Fibroblast of upper back skin (primary cell): Measurements from ENCODE around the gene SH3GL2.

Experiments
- DNase-seq: peaks from one replicate; pipeline ENCODE4 v3.0.0-alpha.2; 2013

SH3GL2 gene

GRCh38 chr9:17824191-17824590 lies 245.3 kb downstream of the SH3GL2 start:
- peak; percentile 27 for DNase-seq

- DNase-seq: no peak
Measured at GRCh38 chr9:17824616-17825264, 245.9 kb downstream of the SH3GL2 start.

GRCh38 chr9:17825265-17825659 lies 246.4 kb downstream of the SH3GL2 start:
- DNase-seq: no peak

- DNase-seq: no peak
Measured at GRCh38 chr9:17829064-17829463, 250.2 kb downstream of the SH3GL2 start.

- DNase-seq: no peak
Measured at GRCh38 chr9:17829812-17830385, 251.0 kb downstream of the SH3GL2 start.

GRCh38 chr9:17832812-17833211 lies 253.9 kb downstream of the SH3GL2 start:
- no peak for DNase-seq

GRCh38 chr9:17833846-17834245 lies 255.0 kb downstream of the SH3GL2 start:
- DNase-seq: no peak

- DNase-seq: no peak
Measured at GRCh38 chr9:17837965-17838364, 259.1 kb downstream of the SH3GL2 start.

GRCh38 chr9:17839776-17840175 lies 260.9 kb downstream of the SH3GL2 start:
- DNase-seq: no peak

GRCh38 chr9:17843236-17843635 lies 264.4 kb downstream of the SH3GL2 start:
- no peak for DNase-seq
